SU-DHL-6 (cell line): ENCODE data around the gene ACSL4.

Experiments
- EZH2phosphoT487 ChIP-seq: fragments of 200-600 bp; sonication (generic), shearing (Covaris generic); conservative IDR thresholded peaks from 2 replicates; pipeline ENCODE4 v1.6.1; 2018; ENCODE audit warnings: mild to moderate bottlenecking, antibody characterized with exemption, low read length, moderate library complexity, mixed read lengths
- TF ChIP-seq, protein P1 (sequence below): fragments of 200-600 bp; sonication (generic); IDR thresholded peaks from one replicate; pipeline ENCODE4 v1.5.1; 2017; ENCODE audit warnings: antibody characterized with exemption, mild to moderate bottlenecking, low read length, moderate library complexity; ENCODE audit not compliant: insufficient read depth, poor library complexity, severe bottlenecking

DNA sequence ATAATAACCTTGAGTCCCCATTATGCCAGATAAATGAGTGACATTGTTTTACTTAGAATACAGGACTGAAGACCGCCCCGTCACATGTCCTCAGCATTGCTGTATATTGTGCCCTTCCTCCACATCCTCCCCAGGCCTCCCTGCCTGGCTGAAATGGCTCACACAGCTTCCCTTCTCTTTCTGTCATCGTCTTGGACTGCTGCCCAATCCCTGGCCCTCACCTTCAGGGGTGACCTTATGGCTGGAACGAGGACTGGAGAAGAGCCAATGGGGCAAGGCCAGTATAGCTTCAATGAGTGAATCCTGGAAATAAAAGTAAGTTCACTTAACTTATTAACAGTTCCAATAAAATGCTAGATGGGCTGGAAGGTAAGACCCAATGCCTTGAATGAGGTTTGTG is 110.8 kb downstream of the ACSL4 start:
- TF ChIP-seq, protein P1, sequence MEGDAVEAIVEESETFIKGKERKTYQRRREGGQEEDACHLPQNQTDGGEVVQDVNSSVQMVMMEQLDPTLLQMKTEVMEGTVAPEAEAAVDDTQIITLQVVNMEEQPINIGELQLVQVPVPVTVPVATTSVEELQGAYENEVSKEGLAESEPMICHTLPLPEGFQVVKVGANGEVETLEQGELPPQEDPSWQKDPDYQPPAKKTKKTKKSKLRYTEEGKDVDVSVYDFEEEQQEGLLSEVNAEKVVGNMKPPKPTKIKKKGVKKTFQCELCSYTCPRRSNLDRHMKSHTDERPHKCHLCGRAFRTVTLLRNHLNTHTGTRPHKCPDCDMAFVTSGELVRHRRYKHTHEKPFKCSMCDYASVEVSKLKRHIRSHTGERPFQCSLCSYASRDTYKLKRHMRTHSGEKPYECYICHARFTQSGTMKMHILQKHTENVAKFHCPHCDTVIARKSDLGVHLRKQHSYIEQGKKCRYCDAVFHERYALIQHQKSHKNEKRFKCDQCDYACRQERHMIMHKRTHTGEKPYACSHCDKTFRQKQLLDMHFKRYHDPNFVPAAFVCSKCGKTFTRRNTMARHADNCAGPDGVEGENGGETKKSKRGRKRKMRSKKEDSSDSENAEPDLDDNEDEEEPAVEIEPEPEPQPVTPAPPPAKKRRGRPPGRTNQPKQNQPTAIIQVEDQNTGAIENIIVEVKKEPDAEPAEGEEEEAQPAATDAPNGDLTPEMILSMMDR = no peak
- no peak for TF ChIP-seq EZH2phosphoT487
